Measurements from ENCODE around the gene REELD1.
A peak's percentile ranks its signal among the peaks of the same experiment; 100 is the strongest.

The REELD1 gene

GRCh38 chr4:146222313-146222712, 8.0 kb downstream of the REELD1 start:
- no peak for DNase-seq
- intact Hi-C loops (cut with DNase I) = no loop called here

GRCh38 chr4:146224326-146224966, 10.1 kb downstream of the REELD1 start:
- intact Hi-C loops (cut with DNase I) = no loop called here
- no peak for DNase-seq

GRCh38 chr4:146229406-146229805, 15.1 kb downstream of the REELD1 start:
- intact Hi-C loops (cut with DNase I) = no loop called here
- DNase-seq = no peak

GRCh38 chr4:146232131-146232722, 17.9 kb downstream of the REELD1 start:
- intact Hi-C loops (cut with DNase I) = no loop called here
- DNase-seq = no peak

GRCh38 chr4:146235654-146236177, 21.4 kb downstream of the REELD1 start:
- no peak for DNase-seq
- intact Hi-C loops (cut with DNase I) = no loop called here

GRCh38 chr4:146236216-146236615, 21.9 kb downstream of the REELD1 start:
- intact Hi-C loops (cut with DNase I) = no loop called here
- DNase-seq = no peak

- DNase-seq = no peak
- intact Hi-C loops (cut with DNase I) = no loop called here
Observed at GRCh38 chr4:146237092-146237491, 22.8 kb downstream of the REELD1 start.

GRCh38 chr4:146238107-146238506, 23.8 kb downstream of the REELD1 start:
- intact Hi-C loops (cut with DNase I) = no loop called here
- no peak for DNase-seq

GRCh38 chr4:146243141-146243882, 29.0 kb downstream of the REELD1 start:
- DNase-seq = peak in 5 of 10 donors; percentile 20 to 85 (median 80)
- intact Hi-C loops (cut with DNase I) = no loop called here

GRCh38 chr4:146243883-146244277, 29.5 kb downstream of the REELD1 start:
- peak in 1 of 10 donors; percentile 77 for DNase-seq
- intact Hi-C loops (cut with DNase I) = no loop called here

- DNase-seq = no peak
- intact Hi-C loops (cut with DNase I) = no loop called here
Observed at GRCh38 chr4:146244496-146244895, 30.2 kb downstream of the REELD1 start.

GRCh38 chr4:146245246-146245645, 30.9 kb downstream of the REELD1 start:
- intact Hi-C loops (cut with DNase I) = no loop called here
- no peak for DNase-seq

GRCh38 chr4:146245850-146246249, 31.5 kb downstream of the REELD1 start:
- intact Hi-C loops (cut with DNase I) = no loop called here
- DNase-seq = no peak

- DNase-seq = no peak
- intact Hi-C loops (cut with DNase I) = no loop called here
Observed at GRCh38 chr4:146246381-146246780, 32.0 kb downstream of the REELD1 start.

- DNase-seq = no peak
- intact Hi-C loops (cut with DNase I) = no loop called here
Observed at GRCh38 chr4:146247356-146247755, 33.0 kb downstream of the REELD1 start.

GRCh38 chr4:146252969-146253611, 38.8 kb downstream of the REELD1 start:
- intact Hi-C loops (cut with DNase I) = no loop called here
- no peak for DNase-seq

- DNase-seq = no peak
- intact Hi-C loops (cut with DNase I) = no loop called here
Observed at GRCh38 chr4:146255463-146255862, 41.1 kb downstream of the REELD1 start.

GRCh38 chr4:146255874-146256273, 41.5 kb downstream of the REELD1 start:
- intact Hi-C loops (cut with DNase I) = no loop called here
- DNase-seq = no peak

- intact Hi-C loops (cut with DNase I) = no loop called here
- DNase-seq = no peak
Observed at GRCh38 chr4:146256328-146256727, 42.0 kb downstream of the REELD1 start.

- no peak for DNase-seq
- intact Hi-C loops (cut with DNase I) = no loop called here
Observed at GRCh38 chr4:146257511-146257910, 43.2 kb downstream of the REELD1 start.

- DNase-seq = no peak
- intact Hi-C loops (cut with DNase I) = no loop called here
Observed at GRCh38 chr4:146260521-146260920, 46.2 kb downstream of the REELD1 start.
